HepG2 (cell line): ENCODE results near the gene PUS7. TPM values are rescaled to one million over a fixed set of nuclear protein-coding genes. Genes with fewer than 3 reads are reported as not detected.

Experiments
- ATAD3A ChIP-seq: sonication (generic); formaldehyde crosslinking; IDR thresholded peaks from 2 replicates; pipeline ENCODE4 v1.4.0; 2020; ENCODE audit warnings: missing genetic modification reagents
- ATF7-NPFF ChIP-seq: sonication (generic); formaldehyde crosslinking; IDR thresholded peaks from 2 replicates; pipeline ENCODE4 v1.8.1; 2023; ENCODE audit warnings: mild to moderate bottlenecking, low read depth, missing genetic modification reagents, moderate library complexity
- FOXK1 ChIP-seq: sonication (generic); formaldehyde crosslinking; IDR thresholded peaks from 2 replicates; pipeline ENCODE4 v1.4.0; 2020; ENCODE audit warnings: low read depth, missing genetic modification reagents, borderline replicate concordance
- HOXD1 ChIP-seq: sonication (generic); formaldehyde crosslinking; IDR thresholded peaks from 2 replicates; pipeline ENCODE4 v1.5.0; 2020; ENCODE audit warnings: missing genetic modification reagents
- JDP2 ChIP-seq: sonication (generic); formaldehyde crosslinking; IDR thresholded peaks from 2 replicates; pipeline ENCODE4 v1.8.1; 2022; ENCODE audit warnings: missing genetic modification reagents, borderline replicate concordance
- KLF15 ChIP-seq: sonication (generic); formaldehyde crosslinking; IDR thresholded peaks from 2 replicates; pipeline ENCODE4 v1.8.1; 2023; ENCODE audit warnings: borderline replicate concordance, mild to moderate bottlenecking, inconsistent platforms, missing genetic modification reagents, mixed read lengths
- MTF1 ChIP-seq: sonication (generic); formaldehyde crosslinking; IDR thresholded peaks from 2 replicates; pipeline ENCODE4 v1.5.0; 2020; ENCODE audit warnings: missing genetic modification reagents
- NCOR1 ChIP-seq: fragments of 200-600 bp; sonication (generic); IDR thresholded peaks from 2 replicates; pipeline ENCODE4 v1.7.0; 2017; ENCODE audit warnings: antibody characterized with exemption, low read length, borderline replicate concordance
- NFE2L2 ChIP-seq: fragments of 150-350 bp; IDR thresholded peaks from 2 replicates; pipeline ENCODE4 v1.6.1; 2014; ENCODE audit warnings: low read length
- NR1H2 ChIP-seq: sonication (generic); formaldehyde crosslinking; IDR thresholded peaks from 2 replicates; pipeline ENCODE4 v1.8.1; 2022; ENCODE audit warnings: low read depth, missing genetic modification reagents, borderline replicate concordance
- PBX2 ChIP-seq: IDR thresholded peaks from 2 replicates; pipeline ENCODE4 v1.6.1; 2016; ENCODE audit warnings: control low read depth
- PRDM15 ChIP-seq: sonication (generic); formaldehyde crosslinking; IDR thresholded peaks from 2 replicates; pipeline ENCODE4 v1.4.0; 2020; ENCODE audit warnings: missing genetic modification reagents
- PRDM4 ChIP-seq: sonication (generic); formaldehyde crosslinking; IDR thresholded peaks from 2 replicates; pipeline ENCODE4 v1.9.0; 2021; ENCODE audit warnings: missing genetic modification reagents, borderline replicate concordance
- SCMH1 ChIP-seq: sonication (generic); formaldehyde crosslinking; IDR thresholded peaks from 2 replicates; pipeline ENCODE4 v1.9.0; 2021; ENCODE audit warnings: missing genetic modification reagents, mild to moderate bottlenecking, borderline replicate concordance
- ZNF501 ChIP-seq: sonication (generic); formaldehyde crosslinking; IDR thresholded peaks from 2 replicates; pipeline ENCODE4 v1.5.1; 2020; ENCODE audit warnings: mild to moderate bottlenecking, moderate library complexity, missing genetic modification reagents
- ZNF788 ChIP-seq: sonication (generic); formaldehyde crosslinking; IDR thresholded peaks from 2 replicates; pipeline ENCODE4 v1.5.0; 2020; ENCODE audit warnings: mild to moderate bottlenecking, missing genetic modification reagents, borderline replicate concordance
- ZSCAN9 ChIP-seq: IDR thresholded peaks from 2 replicates; pipeline ENCODE4 v1.6.1; 2016; ENCODE audit warnings: borderline replicate concordance
- polyA plus RNA-seq, 8 experiments: library from polyadenylated mRNA; depleted of rRNA in 3 of 8; stranded (reverse) in 7 of 8; unstranded in 1 of 8; fragments of >200 nt; fragmentation: Illumina TruSeq in 4 of 8; extraction: Trizol in 4 of 8; gene quantifications; 2 replicates each; pipeline versions ENCODE4 v1.2.1 to v1.2.3, GENCODE V29; 2011 to 2016; ENCODE audit warnings: low read depth in 4 of 8, missing spikeins in 1 of 8, mixed read lengths in 1 of 8; ENCODE audit not compliant: insufficient read depth in 1 of 8
- total RNA-seq, 5 experiments: library from RNA; depleted of rRNA; stranded (reverse); fragments of >200 nt; fragmentation: Illumina TruSeq; extraction: Trizol; gene quantifications; 2 replicates each; pipeline ENCODE4 v1.2.3, GENCODE V29; 2016; ENCODE audit warnings: low read depth in 1 of 5
- TF ChIP-seq, protein P1 (sequence below): sonication (generic); formaldehyde crosslinking; conservative IDR thresholded peaks from 2 replicates; pipeline ENCODE4 v1.4.0; 2020; ENCODE audit warnings: missing genetic modification reagents
- TF ChIP-seq, protein P2 (sequence below): sonication (generic); formaldehyde crosslinking; IDR thresholded peaks from 2 replicates; pipeline ENCODE4 v1.5.1; 2020; ENCODE audit warnings: mild to moderate bottlenecking, moderate library complexity, missing genetic modification reagents

The PUS7 gene
- total and polyA plus RNA-seq, 2 of the 13 experiments (the other 11 are each of a cell fraction or from before 2014, with no cell fraction given): 14.4 to 41.2 TPM

DNA sequence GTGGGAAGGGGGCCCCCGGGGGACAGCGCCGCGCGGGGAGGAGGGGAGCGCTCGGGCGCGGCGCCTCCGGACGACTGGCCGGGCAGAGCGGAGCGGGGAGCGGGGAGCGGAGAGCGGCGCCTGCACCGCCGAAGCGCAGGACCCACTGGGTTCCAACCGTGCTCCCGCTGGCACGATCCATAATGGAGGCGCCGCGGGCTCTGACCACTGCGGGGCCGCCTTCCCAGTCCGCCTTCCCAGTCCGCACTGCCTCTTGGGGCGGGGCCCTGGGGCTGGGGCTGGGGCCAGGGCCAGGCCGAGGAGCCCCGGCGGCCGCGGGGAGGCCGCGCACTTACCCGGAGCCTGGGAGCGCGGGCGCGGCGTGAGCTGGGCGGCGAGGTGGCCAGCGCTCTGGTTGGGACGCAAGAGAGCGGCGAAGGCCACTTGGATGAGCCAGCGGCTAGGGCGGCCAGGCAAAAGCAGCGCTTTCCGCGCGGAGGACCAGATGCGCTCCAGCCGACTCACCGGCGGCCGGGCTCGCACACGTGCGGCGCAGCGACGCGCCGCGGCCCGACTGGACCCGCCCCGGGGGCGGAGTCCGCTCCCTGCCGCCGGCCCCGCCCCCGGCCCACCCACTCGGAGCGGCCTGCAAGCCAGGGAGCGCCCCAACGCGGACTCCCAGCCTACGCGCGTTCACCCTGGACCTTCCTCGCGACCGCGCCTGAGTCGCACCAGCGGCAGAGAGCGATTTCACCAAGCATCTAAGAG is at the start of gene PUS7 (continued):
- TF ChIP-seq ATAD3A (CRISPR knock-in tag) (no peak), MTF1 (CRISPR knock-in tag) (no peak; the same call in 1 of the 2 replicates), NR1H2 (CRISPR knock-in tag) (no peak), NFE2L2 (no peak), FOXK1 (no peak), ZNF501 (no peak), PRDM4 (CRISPR knock-in tag) (no peak), NCOR1 (no peak), ATF7-NPFF (CRISPR knock-in tag) (peak; percentile 81), KLF15 (0 out of 2 replicates have a peak, but pooled peaks have one; percentile 23), ZSCAN9 (CRISPR knock-in tag) (0 out of 2 replicates have a peak, but pooled peaks have one; percentile 59), HOXD1 (CRISPR knock-in tag) (peak; percentile 67; the same call in 1 of the 2 replicates), JDP2 (CRISPR knock-in tag) (no peak), SCMH1 (CRISPR knock-in tag) (no peak), PBX2 (CRISPR knock-in tag) (no peak), PRDM15 (CRISPR knock-in tag) (peak; percentile 68), ZNF788 (CRISPR knock-in tag) (peak; percentile 27; the same call in 1 of the 2 replicates)
- TF ChIP-seq, protein P1, sequence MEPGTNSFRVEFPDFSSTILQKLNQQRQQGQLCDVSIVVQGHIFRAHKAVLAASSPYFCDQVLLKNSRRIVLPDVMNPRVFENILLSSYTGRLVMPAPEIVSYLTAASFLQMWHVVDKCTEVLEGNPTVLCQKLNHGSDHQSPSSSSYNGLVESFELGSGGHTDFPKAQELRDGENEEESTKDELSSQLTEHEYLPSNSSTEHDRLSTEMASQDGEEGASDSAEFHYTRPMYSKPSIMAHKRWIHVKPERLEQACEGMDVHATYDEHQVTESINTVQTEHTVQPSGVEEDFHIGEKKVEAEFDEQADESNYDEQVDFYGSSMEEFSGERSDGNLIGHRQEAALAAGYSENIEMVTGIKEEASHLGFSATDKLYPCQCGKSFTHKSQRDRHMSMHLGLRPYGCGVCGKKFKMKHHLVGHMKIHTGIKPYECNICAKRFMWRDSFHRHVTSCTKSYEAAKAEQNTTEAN: peak; percentile 79
- TF ChIP-seq, protein P2, sequence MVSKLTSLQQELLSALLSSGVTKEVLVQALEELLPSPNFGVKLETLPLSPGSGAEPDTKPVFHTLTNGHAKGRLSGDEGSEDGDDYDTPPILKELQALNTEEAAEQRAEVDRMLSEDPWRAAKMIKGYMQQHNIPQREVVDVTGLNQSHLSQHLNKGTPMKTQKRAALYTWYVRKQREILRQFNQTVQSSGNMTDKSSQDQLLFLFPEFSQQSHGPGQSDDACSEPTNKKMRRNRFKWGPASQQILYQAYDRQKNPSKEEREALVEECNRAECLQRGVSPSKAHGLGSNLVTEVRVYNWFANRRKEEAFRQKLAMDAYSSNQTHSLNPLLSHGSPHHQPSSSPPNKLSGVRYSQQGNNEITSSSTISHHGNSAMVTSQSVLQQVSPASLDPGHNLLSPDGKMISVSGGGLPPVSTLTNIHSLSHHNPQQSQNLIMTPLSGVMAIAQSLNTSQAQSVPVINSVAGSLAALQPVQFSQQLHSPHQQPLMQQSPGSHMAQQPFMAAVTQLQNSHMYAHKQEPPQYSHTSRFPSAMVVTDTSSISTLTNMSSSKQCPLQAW (CRISPR knock-in tag): no peak
